Adrenal gland (tissue), 12 donors: ENCODE measurements around the gene ATP2B3. TPM values are rescaled to one million over a fixed set of nuclear protein-coding genes. Genes with fewer than 3 reads are reported as not detected.

Experiments
- DNase-seq, 7 donors: peaks; one replicate each; pipeline ENCODE4 v3.0.0-alpha.2; 2019 to 2020
- H3K27ac ChIP-seq, 5 donors: fragments of 200-600 bp; sonication (generic) in 4 of 5; 1 replicate in 3 of 5; 2 replicates in 2 of 5; pipeline versions ENCODE4 v1.5.1 to v1.8.0; 2016 to 2020; ENCODE audit warnings: mild to moderate bottlenecking in 1 of 5
- H3K27me3 ChIP-seq: fragments of 200-600 bp; 2 replicates; pipeline ENCODE4 v1.8.0; 2021
- H3K36me3 ChIP-seq, 2 donors: fragments of 200-600 bp; replicated peaks in 1 of 2; 1 replicate in 1 of 2; 2 replicates in 1 of 2; pipeline versions ENCODE4 v1.5.1 to v1.8.0; 2018 to 2022
- H3K4me1 ChIP-seq, 2 donors: fragments of 200-600 bp; replicated peaks in 1 of 2; 1 replicate in 1 of 2; 2 replicates in 1 of 2; pipeline versions ENCODE4 v1.5.1 to v1.8.0; 2018 to 2021
- H3K4me3 ChIP-seq, 4 donors: fragments of 200-600 bp; sonication (generic) in 3 of 4; one replicate each; pipeline ENCODE4 v1.5.1; 2016 to 2018
- H3K9me3 ChIP-seq, 3 donors: fragments of 200-600 bp; sonication (generic) in 1 of 3; replicated peaks in 1 of 3; 1 replicate in 2 of 3; 2 replicates in 1 of 3; pipeline versions ENCODE4 v1.5.1 to v1.8.0; 2016 to 2021
- POLR2A ChIP-seq, 2 donors: fragments of 450-650 bp; IDR thresholded peaks; one replicate each; pipeline ENCODE4 v1.6.1; 2017; ENCODE audit warnings: antibody characterized with exemption in 2 of 2, mild to moderate bottlenecking in 2 of 2, moderate library complexity in 1 of 2
- WGBS, 4 donors: extraction: QIAGEN DNeasy Blood & Tissue Kit in 2 of 4; methylation state at CpG; one replicate each; pipeline versions ENCODE4 v1.1.5 to v1.1.7; 2013 to 2017; 5-methylcytosine and 5-hydroxymethylcytosine counted together
- intact Hi-C, 2 donors: fragments of 100-400 bp; cut with DNase I; formaldehyde crosslinking; loops; one replicate each; pipeline versions ENCODE4 v1.14.1 to v1.15.0; 2022 to 2023
- polyA plus RNA-seq, 3 donors: library from polyadenylated mRNA; stranded (reverse); fragments of 200-250 nt in 2 of 3; fragments of 350-450 nt in 1 of 3; fragmentation: Illumina TruSeq in 1 of 3; extraction: RNeasy Lipid Tissue Mini Kit (QIAGEN cat#74804) in 1 of 3; gene quantifications; one replicate each; pipeline ENCODE4 v1.2.3, GENCODE V29; 2013 to 2014
- total RNA-seq, 9 donors: library from RNA; depleted of rRNA in 4 of 9; stranded (reverse); fragments of >200 nt in 4 of 9; fragments of 120-200 nt in 1 of 9; fragmentation: NEBNext Ultra II Directional in 1 of 9; extraction: Animal tissue kit (Norgen Biotek cat#: 25700) in 1 of 9; gene quantifications; one replicate each; pipeline versions ENCODE4 v1.1.0 to v1.2.4, GENCODE V29; 2013 to 2023
- TF ChIP-seq, protein P1 (sequence below), 6 experiments: fragments of 450-650 bp in 4 of 6; fragments of 200-600 bp in 2 of 6; sonication (generic) in 1 of 6; IDR thresholded peaks; 1 replicate in 5 of 6; 2 replicates in 1 of 6; pipeline versions ENCODE4 v1.5.1 to v1.8.0; 2016 to 2021; ENCODE audit warnings: antibody characterized with exemption in 6 of 6, mild to moderate bottlenecking in 2 of 6, moderate library complexity in 1 of 6
- donor health status: healthy with polysubstance abuse.
- donor health status: Bipolar disorder and iron deficiency.
- donor health status: DM: yes; HTN: yes; CAD: no.
- donor health status: DM: no; HTN: no; CAD: no.
- donor health status: DM: no; HTN: no; CAD: no.
- donor health status: DM: yes; HTN: yes; CAD: no.

ATP2B3 gene
- total and polyA plus RNA-seq, 12 donors, result 1.1 to 46.4 (median 15.4) TPM

- Histone ChIP-seq H3K9me3 (no peaks in the 10 kb centered on the region), H3K36me3 (no peaks in the 10 kb centered on the region), H3K27ac (no peak overlapping the region), H3K4me1 (no peaks in the 10 kb centered on the region), H3K27me3 (peaks cover 7% of the 10 kb centered on the region), H3K4me3 (no peak overlapping the region)
- DNase-seq, result no peak
- TF ChIP-seq, protein P1, sequence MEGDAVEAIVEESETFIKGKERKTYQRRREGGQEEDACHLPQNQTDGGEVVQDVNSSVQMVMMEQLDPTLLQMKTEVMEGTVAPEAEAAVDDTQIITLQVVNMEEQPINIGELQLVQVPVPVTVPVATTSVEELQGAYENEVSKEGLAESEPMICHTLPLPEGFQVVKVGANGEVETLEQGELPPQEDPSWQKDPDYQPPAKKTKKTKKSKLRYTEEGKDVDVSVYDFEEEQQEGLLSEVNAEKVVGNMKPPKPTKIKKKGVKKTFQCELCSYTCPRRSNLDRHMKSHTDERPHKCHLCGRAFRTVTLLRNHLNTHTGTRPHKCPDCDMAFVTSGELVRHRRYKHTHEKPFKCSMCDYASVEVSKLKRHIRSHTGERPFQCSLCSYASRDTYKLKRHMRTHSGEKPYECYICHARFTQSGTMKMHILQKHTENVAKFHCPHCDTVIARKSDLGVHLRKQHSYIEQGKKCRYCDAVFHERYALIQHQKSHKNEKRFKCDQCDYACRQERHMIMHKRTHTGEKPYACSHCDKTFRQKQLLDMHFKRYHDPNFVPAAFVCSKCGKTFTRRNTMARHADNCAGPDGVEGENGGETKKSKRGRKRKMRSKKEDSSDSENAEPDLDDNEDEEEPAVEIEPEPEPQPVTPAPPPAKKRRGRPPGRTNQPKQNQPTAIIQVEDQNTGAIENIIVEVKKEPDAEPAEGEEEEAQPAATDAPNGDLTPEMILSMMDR (IDR thresholded peaks at IDR 0.05), result no peak
- TF ChIP-seq POLR2A (IDR thresholded peaks at IDR 0.05), result no peak
- intact Hi-C loops, result no loop called here
- 87 to 91% (median 88%) methylated on average over 10 to 21 of the region's 21 CpGs; no CpG with 5 or more reads in 1 of the 4 donors for WGBS, 4 donors
These were observed 108.0 kb downstream of the ATP2B3 start for GRCh38 chrX:153625271-153626024.

DNA sequence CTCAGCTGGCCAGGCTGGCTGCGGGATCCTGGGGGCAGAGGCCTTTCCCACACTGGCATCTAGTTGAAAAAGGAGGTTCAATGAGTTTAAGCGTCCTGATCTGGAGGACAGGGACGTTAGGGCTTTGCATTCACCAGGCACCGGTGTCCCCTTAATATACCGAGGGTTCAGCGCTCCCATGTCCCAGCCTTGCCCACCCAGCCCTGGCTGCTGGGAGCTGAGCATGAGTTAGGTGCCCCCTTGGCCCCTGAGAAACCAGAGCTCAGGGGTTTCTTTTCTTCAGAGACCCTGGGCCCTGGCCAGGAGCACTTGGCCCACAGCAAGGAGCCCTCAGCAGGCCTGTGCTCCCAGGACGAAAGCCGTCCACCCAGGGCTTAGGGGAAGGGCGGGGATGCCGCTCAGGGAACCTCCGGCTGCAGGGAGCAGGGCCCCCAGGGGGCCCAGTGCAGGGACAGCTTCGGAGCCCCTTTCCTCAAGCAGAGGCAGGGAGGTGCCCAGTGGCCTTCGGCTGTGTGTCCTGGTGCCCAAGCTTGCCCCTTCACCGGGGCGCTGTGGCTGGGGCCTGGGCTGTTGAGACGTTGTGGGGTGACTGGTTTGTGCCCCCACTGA, 108.7 kb downstream of the ATP2B3 start:
- TF ChIP-seq POLR2A (IDR thresholded peaks at IDR 0.05), result no peak
- TF ChIP-seq, protein P1 (IDR thresholded peaks at IDR 0.05), result no peak
- intact Hi-C loops, result no loop called here
- no peak for DNase-seq
- Histone ChIP-seq H3K4me1 (no peaks in the 10 kb centered on the region), H3K27ac (no peak overlapping the region), H3K36me3 (no peaks in the 10 kb centered on the region), H3K9me3 (no peaks in the 10 kb centered on the region), H3K4me3 (no peak overlapping the region), H3K27me3 (peaks cover 7% of the 10 kb centered on the region)
- WGBS, 4 donors, result 80 to 89% (median 86%) methylated on average over 5 to 16 of the region's 16 CpGs; no CpG with 5 or more reads in 1 of the 4 donors

DNA sequence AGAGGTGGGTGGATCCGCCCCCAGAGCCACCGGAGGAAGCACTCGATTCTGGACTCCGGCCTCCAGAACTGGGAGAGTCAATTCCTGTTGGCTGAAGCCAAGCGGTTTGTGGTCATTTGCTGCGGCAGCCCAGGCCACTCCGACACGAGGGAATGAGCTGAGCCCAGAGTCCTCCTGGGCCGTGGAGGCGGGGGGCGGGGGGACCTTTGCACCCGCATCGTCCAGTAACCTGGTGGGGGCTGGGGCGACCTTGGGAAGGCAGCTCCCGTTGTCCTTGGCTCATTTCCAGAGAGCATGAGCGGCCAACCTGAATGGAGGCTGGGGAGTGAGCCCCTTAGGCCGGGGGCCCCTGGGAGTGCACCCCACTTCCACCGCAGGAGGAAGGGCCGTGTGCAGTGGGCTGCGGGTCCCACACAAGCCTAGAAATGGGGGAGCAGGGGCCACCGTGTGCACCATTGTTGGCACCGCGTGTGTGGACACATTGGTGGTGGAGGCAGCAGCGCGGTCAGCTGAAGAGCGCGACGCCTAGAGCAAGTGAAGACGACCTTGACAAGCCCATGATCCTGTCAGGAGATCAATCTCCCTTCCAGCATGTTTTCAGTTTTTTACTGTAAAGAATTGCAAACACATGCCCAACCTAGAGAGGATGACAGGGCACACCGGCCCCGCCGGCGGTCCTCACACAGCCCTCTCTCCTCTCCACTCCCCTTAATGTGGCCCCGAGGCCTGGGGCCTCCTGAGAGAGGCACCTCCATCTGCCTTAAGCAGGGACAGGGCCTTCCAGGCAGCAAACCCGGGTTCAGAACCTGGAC, 109.6 kb downstream of the ATP2B3 start:
- no peaks in the 10 kb centered on the region for H3K36me3 ChIP-seq
- DNase-seq, result no peak
- no peak overlapping the region for H3K4me3 ChIP-seq
- intact Hi-C loops, result no loop called here
- TF ChIP-seq, protein P1 (IDR thresholded peaks at IDR 0.05), result no peak
- TF ChIP-seq POLR2A (IDR thresholded peaks at IDR 0.05), result no peak
- 60 to 84% (median 65%) methylated on average over 5 to 32 of the region's 35 CpGs for WGBS, 4 donors
- no peak overlapping the region for H3K27ac ChIP-seq
- no peaks in the 10 kb centered on the region for H3K9me3 ChIP-seq
- H3K4me1 ChIP-seq, result no peaks in the 10 kb centered on the region
- H3K27me3 ChIP-seq, result peaks cover 6% of the 10 kb centered on the region

DNA sequence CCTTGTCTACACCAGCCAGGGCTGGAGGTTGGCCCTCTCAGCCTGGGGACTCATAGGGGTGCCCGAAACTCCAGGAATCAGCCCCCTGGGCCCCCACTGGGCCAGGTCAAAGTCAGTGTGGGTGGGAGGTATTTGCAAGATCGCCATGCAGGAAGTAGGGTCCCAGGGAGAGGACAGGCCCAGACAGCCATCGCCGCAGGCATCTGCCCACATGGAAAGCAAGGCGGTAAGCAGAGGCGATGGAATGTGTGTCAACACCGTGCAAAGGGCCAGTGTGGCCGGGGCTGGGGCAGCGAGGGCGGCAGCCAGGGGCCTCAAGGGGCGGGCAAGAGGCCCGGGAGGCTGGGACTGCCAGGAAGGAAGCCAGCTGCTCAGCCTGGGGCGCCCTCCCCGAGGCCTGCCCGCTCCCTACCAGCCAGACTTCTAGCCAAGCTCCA, 110.3 kb downstream of the ATP2B3 start:
- H3K36me3 ChIP-seq, result no peaks in the 10 kb centered on the region
- intact Hi-C loops, result no loop called here
- H3K4me3 ChIP-seq, result no peak overlapping the region
- 79 to 87% (median 79%) methylated on average over 3 to 15 of the region's 15 CpGs for WGBS, 4 donors
- no peak overlapping the region for H3K27ac ChIP-seq
- H3K9me3 ChIP-seq, result no peaks in the 10 kb centered on the region
- no peak for DNase-seq
- peaks cover 3% of the 10 kb centered on the region for H3K27me3 ChIP-seq
- TF ChIP-seq, protein P1 (IDR thresholded peaks at IDR 0.05), result no peak
- TF ChIP-seq POLR2A (IDR thresholded peaks at IDR 0.05), result no peak
- no peaks in the 10 kb centered on the region for H3K4me1 ChIP-seq
